Spinal cord (tissue), 10 donors: ENCODE data around the gene ALAS1. TPM values are rescaled to one million over a fixed set of nuclear protein-coding genes. Genes with fewer than 3 reads are reported as not detected.

Experiments
- DNase-seq, 6 donors: peaks; one replicate each; pipeline versions ENCODE4 v3.0.0 to v3.0.0-alpha.2; 2013 to 2015; ENCODE audit warnings: low spot score in 6 of 6, low read depth in 4 of 6
- H3K27ac ChIP-seq: one replicate; pipeline ENCODE4 v1.5.1; 2013; ENCODE audit warnings: low read depth, low read length, control low read depth
- H3K27me3 ChIP-seq: one replicate; pipeline ENCODE4 v1.6.1; 2013; ENCODE audit warnings: low read length; ENCODE audit not compliant: control insufficient read depth, insufficient read depth
- H3K36me3 ChIP-seq: one replicate; pipeline ENCODE4 v1.6.1; 2013; ENCODE audit warnings: low read length; ENCODE audit not compliant: control insufficient read depth, insufficient read depth
- H3K4me1 ChIP-seq: one replicate; pipeline ENCODE4 v1.6.1; 2013; ENCODE audit warnings: low read length; ENCODE audit not compliant: control insufficient read depth, insufficient read depth
- H3K4me3 ChIP-seq: one replicate; pipeline ENCODE4 v1.5.1; 2013; ENCODE audit warnings: low read depth, low read length, control low read depth
- H3K9me3 ChIP-seq: one replicate; pipeline ENCODE4 v1.6.1; 2013; ENCODE audit warnings: low read length; ENCODE audit not compliant: control insufficient read depth, insufficient read depth
- WGBS: methylation state at CpG from one replicate; pipeline ENCODE4 v1.1.5; 2013; ENCODE audit warnings: missing lambda C conversion rate; ENCODE audit not compliant: insufficient coverage; 5-methylcytosine and 5-hydroxymethylcytosine counted together
- polyA plus RNA-seq, 2 donors: library from polyadenylated mRNA; unstranded; fragments of 120-200 nt; gene quantifications; one replicate each; pipeline ENCODE4 v1.2.1, GENCODE V29; 2013; ENCODE audit not compliant: insufficient read length in 2 of 2
- total RNA-seq, 2 donors: library from RNA; depleted of rRNA in 1 of 2; stranded (reverse); fragments of 120-200 nt in 1 of 2; fragments of >200 nt in 1 of 2; gene quantifications; one replicate each; pipeline versions ENCODE4 v1.2.3 to v1.2.4, GENCODE V29; 2013 to 2014
- donor health status: healthy.

The ALAS1 gene
- total and polyA plus RNA-seq, 4 donors = 39.6 to 57.5 (median 52.7) TPM

DNA sequence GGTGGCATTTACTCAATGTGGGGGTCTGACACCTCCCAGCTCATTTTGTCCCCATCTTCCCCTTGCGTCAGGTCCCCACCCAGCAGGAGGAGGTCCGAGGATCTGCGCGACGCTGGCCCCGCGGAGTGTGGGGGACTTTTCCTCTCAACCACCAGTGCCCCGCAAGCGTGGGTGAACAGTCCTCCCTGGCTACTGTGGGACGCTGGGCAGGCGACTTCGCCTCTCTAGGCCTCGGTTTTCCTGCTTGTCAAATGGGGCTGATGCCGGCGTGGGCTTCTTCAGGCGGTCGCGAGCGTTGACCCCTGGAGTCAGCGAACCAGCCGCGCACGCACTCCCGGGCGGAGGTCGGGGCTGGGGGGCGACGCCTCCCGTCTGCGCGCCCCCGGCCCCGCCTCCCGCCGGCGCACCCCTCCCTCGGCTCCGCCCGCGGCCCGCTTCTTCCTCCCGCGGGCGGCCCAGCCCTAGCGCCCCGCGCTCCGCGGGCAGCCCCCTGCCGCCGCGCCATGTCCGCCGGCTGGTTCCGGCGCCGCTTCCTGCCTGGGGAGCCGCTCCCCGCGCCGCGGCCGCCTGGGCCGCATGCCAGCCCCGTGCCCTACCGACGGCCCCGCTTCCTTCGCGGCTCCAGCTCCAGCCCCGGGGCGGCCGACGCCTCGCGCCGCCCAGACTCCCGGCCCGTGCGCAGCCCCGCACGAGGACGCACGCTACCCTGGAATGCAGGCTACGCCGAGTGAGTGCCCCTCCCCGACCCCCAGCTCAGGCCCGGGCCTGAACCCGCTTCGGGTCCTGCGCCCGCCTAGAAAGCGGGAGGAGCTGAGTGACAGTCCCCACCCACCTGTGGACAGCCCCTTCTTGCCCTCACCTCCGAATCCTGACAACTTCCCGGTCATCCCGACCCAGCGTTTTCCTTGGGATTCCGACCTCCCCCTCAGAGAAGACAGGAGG, 47.6 kb downstream of the ALAS1 start, which contains the start of gene PPM1M:
Gene PPM1M (plus strand): TSS at position 438 of the 942 bp plus-strand sequence. CDS start 66 bp downstream, at position 504.
- peaks cover 35% of the 10 kb centered on the region for H3K36me3 ChIP-seq
- peak within 1 kb of the TSS; percentile 75 for H3K27ac ChIP-seq
- WGBS = 2% methylated on average over 98 of the region's 98 CpGs
- no peaks in the 10 kb centered on the region for H3K27me3 ChIP-seq
- peaks cover 35% of the 10 kb centered on the region for H3K4me1 ChIP-seq
- peak within 1 kb of the TSS; percentile 56 for H3K4me3 ChIP-seq
- peak in 2 of 6 donors; percentile 44 to 62 for DNase-seq
- H3K9me3 ChIP-seq = no peaks in the 10 kb centered on the region

DNA sequence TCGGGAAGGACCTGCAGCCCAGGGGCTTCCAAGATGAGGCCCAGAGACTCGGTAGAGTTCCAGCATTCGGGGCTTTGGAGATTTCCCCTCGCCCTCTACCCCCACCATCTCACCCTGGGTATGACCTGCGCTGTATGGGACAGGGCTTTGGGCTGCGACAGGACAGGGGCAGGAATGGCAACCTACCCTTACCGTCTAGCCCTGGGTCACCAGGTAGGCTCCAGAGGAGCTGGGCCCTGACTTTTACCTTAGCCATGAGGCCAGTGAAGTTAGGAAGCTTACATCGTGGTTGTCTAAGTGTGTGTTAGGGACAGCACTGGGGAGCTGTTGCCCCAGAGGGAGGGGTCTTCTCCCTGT, 48.3 kb downstream of the ALAS1 start:
- Histone ChIP-seq H3K36me3 (peaks cover 42% of the 10 kb centered on the region), H3K4me1 (peaks cover 35% of the 10 kb centered on the region), H3K27me3 (no peaks in the 10 kb centered on the region), H3K27ac (peak overlapping the region; percentile 75), H3K9me3 (no peaks in the 10 kb centered on the region), H3K4me3 (peak overlapping the region; percentile 36)
- WGBS = 25% methylated on average over 8 of the region's 8 CpGs
- DNase-seq = no peak

DNA sequence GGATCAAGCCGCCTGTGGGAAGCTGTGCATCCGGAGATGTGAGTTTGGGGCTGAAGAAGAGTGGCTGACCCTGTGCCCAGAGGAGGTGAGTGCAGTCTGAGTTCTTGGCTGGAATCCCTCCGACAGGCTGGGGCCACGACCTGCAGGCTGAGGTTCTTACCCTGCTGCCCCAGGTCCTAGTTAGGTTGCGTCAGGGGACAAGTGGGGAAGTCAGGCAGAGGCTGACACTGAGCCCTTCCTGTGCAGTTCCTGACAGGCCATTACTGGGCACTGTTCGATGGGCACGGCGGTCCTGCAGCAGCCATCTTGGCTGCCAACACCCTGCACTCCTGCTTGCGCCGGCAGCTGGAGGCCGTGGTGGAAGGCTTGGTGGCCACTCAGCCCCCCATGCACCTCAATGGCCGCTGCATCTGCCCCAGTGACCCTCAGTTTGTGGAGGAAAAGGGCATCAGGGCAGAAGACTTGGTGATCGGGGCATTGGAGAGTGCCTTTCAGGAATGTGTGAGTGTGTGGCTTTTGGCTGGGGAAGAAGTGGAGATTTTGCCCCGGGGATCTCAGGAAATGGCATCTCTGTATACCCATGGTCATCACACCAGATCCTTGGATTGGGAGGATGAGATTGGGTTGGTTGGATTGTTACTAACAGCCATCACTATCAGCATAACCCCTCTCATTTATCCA, 48.9 kb downstream of the ALAS1 start:
- H3K27me3 ChIP-seq = no peaks in the 10 kb centered on the region
- H3K27ac ChIP-seq = peak overlapping the region; percentile 75
- H3K4me3 ChIP-seq = peak overlapping the region; percentile 36
- H3K9me3 ChIP-seq = no peaks in the 10 kb centered on the region
- H3K4me1 ChIP-seq = peaks cover 35% of the 10 kb centered on the region
- DNase-seq = no peak
- WGBS = 74% methylated on average over 12 of the region's 14 CpGs
- peaks cover 48% of the 10 kb centered on the region for H3K36me3 ChIP-seq

DNA sequence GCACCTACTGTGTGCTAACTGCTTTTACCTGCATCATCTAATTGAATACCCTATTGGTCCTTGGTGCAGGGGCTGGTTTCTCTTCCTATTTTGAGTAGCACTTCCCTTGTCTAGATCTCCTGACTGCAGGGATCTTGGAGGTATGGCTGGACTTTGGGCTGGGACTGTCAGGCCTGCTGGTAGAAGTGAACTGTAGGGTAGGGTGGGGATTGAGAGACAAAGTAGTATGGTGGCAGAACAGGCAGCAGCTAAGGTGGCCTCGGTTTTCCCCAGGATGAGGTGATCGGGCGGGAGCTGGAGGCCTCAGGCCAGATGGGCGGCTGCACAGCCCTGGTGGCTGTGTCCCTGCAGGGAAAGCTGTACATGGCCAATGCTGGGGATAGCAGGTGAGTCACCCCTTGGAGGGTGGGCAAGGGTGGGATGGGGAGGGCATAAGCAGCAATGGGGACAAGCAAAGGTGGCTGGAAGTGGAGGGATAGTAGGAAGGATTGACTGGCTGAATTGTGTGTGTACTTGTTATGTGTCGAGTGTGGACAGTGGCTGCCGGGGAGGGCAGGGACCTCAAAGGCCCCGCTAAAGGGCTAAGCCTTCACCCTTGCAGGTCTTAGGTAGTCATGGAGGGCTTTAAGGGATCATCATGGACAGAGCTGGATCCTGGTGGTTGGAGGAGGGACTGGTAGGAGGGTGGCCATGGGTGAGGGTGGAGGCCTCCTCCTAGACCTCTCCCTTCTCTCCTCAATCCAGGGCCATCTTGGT, 49.6 kb downstream of the ALAS1 start:
- Histone ChIP-seq H3K4me1 (peaks cover 35% of the 10 kb centered on the region), H3K9me3 (no peaks in the 10 kb centered on the region), H3K27ac (no peak overlapping the region), H3K36me3 (peaks cover 54% of the 10 kb centered on the region), H3K4me3 (no peak overlapping the region), H3K27me3 (no peaks in the 10 kb centered on the region)
- 94% methylated on average over 7 of the region's 7 CpGs for WGBS
- no peak for DNase-seq

DNA sequence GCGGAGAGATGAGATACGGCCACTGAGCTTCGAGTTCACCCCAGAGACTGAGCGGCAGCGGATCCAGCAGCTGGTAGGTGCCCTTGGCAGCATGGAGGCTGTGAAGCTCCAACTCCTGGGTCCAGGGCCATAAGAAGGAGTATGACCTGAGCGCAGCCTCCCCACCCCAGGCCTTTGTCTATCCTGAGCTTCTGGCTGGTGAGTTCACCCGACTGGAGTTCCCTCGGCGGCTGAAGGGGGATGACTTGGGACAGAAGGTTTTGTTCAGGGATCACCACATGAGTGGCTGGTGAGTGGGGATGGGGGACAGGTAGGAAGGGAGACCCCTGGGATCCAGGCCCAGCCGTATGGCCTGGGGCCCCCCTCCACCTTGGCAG, 50.2 kb downstream of the ALAS1 start:
- Histone ChIP-seq H3K4me1 (peaks cover 35% of the 10 kb centered on the region), H3K9me3 (no peaks in the 10 kb centered on the region), H3K4me3 (no peak overlapping the region), H3K27me3 (no peaks in the 10 kb centered on the region), H3K36me3 (peaks cover 60% of the 10 kb centered on the region), H3K27ac (no peak overlapping the region)
- 98% methylated on average over 9 of the region's 10 CpGs for WGBS
- no peak for DNase-seq

DNA sequence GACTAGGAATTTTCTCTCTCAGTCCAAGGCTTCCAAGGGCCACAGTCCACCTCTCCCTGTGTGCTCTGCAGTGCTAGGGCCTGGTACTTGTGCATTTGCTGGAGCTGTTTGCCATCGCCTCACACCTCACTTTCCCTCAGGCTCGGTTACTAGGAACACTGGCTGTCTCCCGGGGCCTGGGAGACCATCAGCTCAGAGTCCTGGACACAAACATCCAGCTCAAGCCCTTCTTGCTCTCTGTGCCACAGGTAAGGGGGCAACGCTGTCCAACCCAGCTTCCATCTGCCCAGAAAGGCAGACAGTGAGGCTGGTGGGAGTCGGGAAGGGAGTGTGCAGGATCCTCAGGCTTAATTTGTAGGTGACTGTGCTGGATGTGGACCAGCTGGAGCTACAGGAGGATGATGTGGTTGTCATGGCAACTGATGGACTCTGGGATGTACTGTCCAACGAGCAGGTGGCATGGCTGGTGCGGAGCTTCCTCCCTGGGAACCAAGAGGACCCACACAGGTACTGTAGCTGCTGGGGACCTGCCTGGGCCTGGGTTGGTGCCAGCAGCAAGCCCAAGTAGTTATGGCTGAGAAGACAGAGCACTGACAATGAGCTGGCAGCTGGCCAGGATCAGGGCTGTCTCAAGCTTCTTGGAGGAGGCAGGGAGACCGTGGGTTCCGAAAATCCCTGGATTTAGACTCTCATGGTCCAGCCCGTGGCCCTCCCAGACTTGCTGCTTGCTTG, 51.0 kb downstream of the ALAS1 start:
- H3K36me3 ChIP-seq = peaks cover 68% of the 10 kb centered on the region
- H3K4me3 ChIP-seq = no peak overlapping the region
- whole genome bisulfite sequencing = 72% methylated on average over 10 of the region's 10 CpGs
- H3K27ac ChIP-seq = no peak overlapping the region
- no peaks in the 10 kb centered on the region for H3K9me3 ChIP-seq
- H3K27me3 ChIP-seq = no peaks in the 10 kb centered on the region
- H3K4me1 ChIP-seq = peaks cover 34% of the 10 kb centered on the region
- peak in 2 of 6 donors; percentile 48 to 73 for DNase-seq

DNA sequence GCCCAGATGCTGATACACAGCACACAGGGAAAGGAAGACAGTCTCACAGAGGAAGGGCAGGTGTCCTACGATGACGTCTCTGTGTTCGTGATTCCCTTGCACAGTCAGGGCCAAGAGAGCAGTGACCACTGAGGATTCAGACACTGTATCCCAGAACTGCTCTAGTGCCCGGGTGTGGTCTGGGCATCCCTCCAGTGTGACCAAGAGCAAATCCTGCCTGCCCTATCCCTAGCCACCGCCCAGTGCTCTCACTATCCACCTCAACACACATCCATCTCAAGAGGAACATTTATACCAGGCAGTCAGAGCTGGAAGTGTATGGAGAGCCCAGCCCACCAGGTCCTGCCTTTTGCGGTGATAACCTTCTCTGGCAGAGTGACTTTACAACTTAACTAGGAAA, 51.7 kb downstream of the ALAS1 start:
- WGBS = 97% methylated on average over 5 of the region's 6 CpGs

DNA sequence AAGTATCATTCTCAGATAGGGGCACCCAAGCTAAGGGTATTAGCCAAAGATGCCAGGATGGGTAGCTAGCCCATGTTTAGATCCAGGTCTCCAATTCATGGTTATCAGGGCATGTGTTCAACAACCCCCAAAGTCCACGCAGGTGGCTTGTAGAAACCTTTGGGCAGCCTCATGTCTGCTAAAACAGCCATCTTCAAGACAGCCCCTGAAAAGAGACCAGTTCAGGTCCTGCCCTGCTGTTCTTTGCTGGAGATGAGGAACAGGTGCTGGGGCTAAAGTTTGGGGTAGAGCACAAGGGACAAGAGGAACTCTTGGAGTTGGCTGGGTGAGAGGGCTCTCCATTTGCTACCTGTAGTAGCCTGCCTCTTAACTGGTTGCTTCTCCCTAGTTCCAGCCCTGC, 52.2 kb downstream of the ALAS1 start:
- WGBS = 100% methylated on average over 1 of the region's 1 CpG
- Histone ChIP-seq H3K4me3 (no peak overlapping the region), H3K27me3 (no peaks in the 10 kb centered on the region), H3K4me1 (peaks cover 28% of the 10 kb centered on the region), H3K27ac (no peak overlapping the region), H3K36me3 (peaks cover 80% of the 10 kb centered on the region), H3K9me3 (no peaks in the 10 kb centered on the region)
- no peak for DNase-seq

More for the DNA sequence above, 51.7 kb downstream of the ALAS1 start:
- no peak for DNase-seq
- no peak overlapping the region for H3K27ac ChIP-seq
- peaks cover 75% of the 10 kb centered on the region for H3K36me3 ChIP-seq
- no peaks in the 10 kb centered on the region for H3K9me3 ChIP-seq
- no peak overlapping the region for H3K4me3 ChIP-seq
- H3K27me3 ChIP-seq = no peaks in the 10 kb centered on the region
- H3K4me1 ChIP-seq = peaks cover 31% of the 10 kb centered on the region
